ENCODE results near the gene MRGPRD.

The MRGPRD gene

DNA sequence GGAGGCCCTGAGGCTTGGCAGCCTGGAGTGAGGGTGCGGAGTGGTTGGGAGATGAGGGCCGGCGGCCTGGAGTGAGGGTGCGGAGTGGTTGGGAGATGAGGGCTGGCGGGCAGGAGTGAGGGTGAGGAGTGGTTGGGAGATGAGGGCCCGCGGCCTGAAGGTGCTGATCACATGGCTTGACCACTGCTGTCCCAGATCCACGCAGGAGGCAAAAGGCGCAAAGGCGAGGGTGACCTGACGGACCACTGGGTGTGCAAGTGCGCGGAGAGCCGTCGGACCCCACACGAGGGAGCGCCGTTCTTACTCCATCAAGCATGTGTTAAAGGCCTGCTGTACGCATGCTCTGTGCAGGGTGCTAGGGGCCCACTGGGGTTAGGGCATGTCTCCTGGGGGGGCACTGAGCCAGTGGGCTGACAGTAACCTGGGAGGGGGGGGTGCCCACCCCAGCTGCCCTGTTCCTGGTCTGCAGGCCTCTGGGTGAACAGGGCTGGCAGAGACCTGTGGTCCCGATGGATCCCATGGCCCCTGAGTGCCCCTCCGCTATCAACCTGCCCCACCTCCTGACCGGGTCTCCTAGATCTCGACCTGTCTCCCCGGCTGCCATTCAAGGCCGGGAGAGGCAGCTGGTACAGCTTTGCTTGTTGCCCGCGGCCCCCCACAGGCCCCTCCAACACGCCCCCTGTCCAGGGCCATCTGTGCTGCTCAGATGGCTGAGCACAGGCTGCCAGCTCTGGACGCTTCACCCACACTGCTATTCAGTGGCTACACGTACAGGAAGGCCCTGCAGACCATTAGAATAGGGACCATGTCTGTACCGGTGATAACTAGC is 21.1 kb downstream of the MRGPRD start:
- no peak overlapping the region for H3K4me3 ChIP-seq
- H3K9ac ChIP-seq, result no peak overlapping the region
- no peak for TF ChIP-seq Cebpa-rat (IDR thresholded peaks at IDR 0.05)
- no peaks in the 10 kb centered on the region for H3K27me3 ChIP-seq
- no peaks in the 10 kb centered on the region; a peak in 1 of 22 replicates for H4K20me1 ChIP-seq
- no peaks in the 10 kb centered on the region for H3K36me3 ChIP-seq
- H3K4me2 ChIP-seq, result no peak overlapping the region
- peaks cover 3 to 27% (median 18%) of the 10 kb centered on the region in 11 experiments; a peak in 19 of 22 replicates for H3K9me3 ChIP-seq (replicated peaks in 1 of 11)
- H3K27ac ChIP-seq, result no peak overlapping the region
- H3K4me1 ChIP-seq, result peaks cover 8 to 15% (median 10%) of the 10 kb centered on the region in 10 experiments

DNA sequence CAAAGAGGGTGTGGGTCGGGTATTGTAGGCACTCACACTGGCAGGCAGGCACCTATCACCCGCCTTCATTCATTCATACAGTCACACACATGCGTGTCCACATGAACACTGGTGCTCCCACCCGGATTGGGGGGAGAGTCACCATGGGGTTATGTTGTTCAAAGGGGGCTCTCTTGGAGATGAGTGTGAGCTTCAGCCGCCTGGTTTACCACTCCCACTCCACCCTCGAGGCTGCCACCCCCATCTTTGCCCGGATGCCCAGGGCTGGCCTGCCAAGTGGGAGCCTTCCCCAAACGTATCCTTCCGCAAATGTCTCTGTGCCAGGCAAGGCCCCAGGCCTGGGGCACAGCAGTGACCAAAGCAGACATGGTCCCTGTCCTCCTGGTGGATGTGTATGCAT is 22.6 kb downstream of the MRGPRD start:
- H3K4me1 ChIP-seq, result peaks cover 8 to 15% (median 10%) of the 10 kb centered on the region in 10 experiments
- no peak overlapping the region for H3K4me3 ChIP-seq
- no peak overlapping the region for H3K4me2 ChIP-seq
- no peaks in the 10 kb centered on the region for H3K36me3 ChIP-seq
- no peak for TF ChIP-seq Cebpa-rat (IDR thresholded peaks at IDR 0.05)
- no peak overlapping the region for H3K27ac ChIP-seq
- H3K9me3 ChIP-seq (replicated peaks in 1 of 11), result peaks cover 0 to 14% (median 5%) of the 10 kb centered on the region in 11 experiments; a peak in 9 of 22 replicates
- H3K27me3 ChIP-seq, result no peaks in the 10 kb centered on the region
- H4K20me1 ChIP-seq, result no peaks in the 10 kb centered on the region; a peak in 1 of 22 replicates
- no peak overlapping the region for H3K9ac ChIP-seq

DNA sequence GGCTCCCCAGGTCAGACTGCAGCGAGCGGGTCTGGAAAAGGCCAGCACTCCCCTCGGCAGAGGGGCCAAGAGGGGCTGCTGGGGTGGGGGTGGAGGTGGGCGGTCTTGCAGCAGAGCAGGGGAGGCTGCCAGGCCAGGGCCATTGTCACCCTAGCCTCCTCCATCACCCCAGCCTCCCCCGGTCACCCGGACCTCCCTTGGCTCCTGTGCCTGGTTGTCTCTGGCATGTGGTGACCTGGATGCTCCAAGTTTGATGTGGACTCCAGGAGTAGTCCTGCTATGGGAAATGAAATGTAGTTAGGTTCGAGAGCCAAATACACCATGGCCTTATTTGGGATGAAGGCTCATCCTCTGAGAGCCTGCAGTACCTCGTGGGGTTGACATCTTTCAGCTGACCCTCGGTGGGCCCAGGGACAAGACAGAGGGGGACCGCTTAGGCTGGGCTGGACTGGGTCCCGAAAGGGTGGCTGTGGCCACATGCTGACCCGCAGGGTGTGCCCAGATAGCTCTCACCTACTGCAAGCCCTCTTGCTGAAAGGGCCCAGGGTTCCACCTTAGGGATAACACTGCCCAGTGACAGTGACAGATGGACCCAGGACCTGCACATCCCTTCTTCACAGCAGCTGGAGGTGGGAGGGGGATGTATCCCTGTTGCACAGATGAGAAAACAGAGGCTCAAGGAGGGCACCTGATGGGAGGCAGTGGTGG is 24.1 kb downstream of the MRGPRD start:
- no peaks in the 10 kb centered on the region for H3K27me3 ChIP-seq
- no peak for TF ChIP-seq Cebpa-rat (IDR thresholded peaks at IDR 0.05)
- H3K4me3 ChIP-seq, result no peak overlapping the region
- peaks cover 0 to 14% (median 3%) of the 10 kb centered on the region in 11 experiments; a peak in 6 of 22 replicates for H3K9me3 ChIP-seq (replicated peaks in 1 of 11)
- no peaks in the 10 kb centered on the region; a peak in 1 of 22 replicates for H4K20me1 ChIP-seq
- H3K4me1 ChIP-seq, result peaks cover 8 to 11% (median 10%) of the 10 kb centered on the region in 10 experiments
- no peaks in the 10 kb centered on the region for H3K36me3 ChIP-seq
- peak overlapping the region in 1 of 11 experiments; percentile 21; a peak in 1 of 22 replicates for H3K4me2 ChIP-seq
- H3K27ac ChIP-seq, result no peak overlapping the region
- no peak overlapping the region for H3K9ac ChIP-seq

DNA sequence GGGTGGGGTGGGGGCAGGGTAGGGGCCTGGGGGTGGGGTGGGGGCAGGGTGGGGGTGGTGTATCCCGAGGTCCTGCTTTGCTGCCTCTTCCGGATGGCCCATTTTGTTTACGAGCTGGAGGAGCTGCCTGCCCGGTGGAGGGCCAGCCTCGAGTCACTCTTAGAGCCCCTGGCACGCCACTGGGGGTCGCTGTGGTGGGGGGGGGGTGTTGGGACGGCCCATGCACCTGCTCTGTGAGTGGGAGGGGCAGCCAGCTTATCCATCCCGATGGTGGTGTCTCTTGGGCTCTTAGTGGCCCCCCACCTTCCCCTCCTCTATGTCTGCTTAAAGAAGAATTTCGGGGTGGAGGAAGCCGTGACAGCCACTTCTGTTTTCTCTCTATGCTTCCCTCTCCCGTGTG is 24.6 kb downstream of the MRGPRD start:
- no peak for TF ChIP-seq Cebpa-rat (IDR thresholded peaks at IDR 0.05)
- peaks cover 8 to 17% (median 12%) of the 10 kb centered on the region in 10 experiments for H3K4me1 ChIP-seq
- peaks cover 0 to 14% (median 3%) of the 10 kb centered on the region in 11 experiments; a peak in 6 of 22 replicates for H3K9me3 ChIP-seq (replicated peaks in 1 of 11)
- H3K4me2 ChIP-seq, result peak overlapping the region in 1 of 11 experiments; percentile 21; a peak in 1 of 22 replicates
- H3K36me3 ChIP-seq, result no peaks in the 10 kb centered on the region
- H3K27ac ChIP-seq, result no peak overlapping the region
- H4K20me1 ChIP-seq, result no peaks in the 10 kb centered on the region; a peak in 1 of 22 replicates
- no peaks in the 10 kb centered on the region for H3K27me3 ChIP-seq
- H3K4me3 ChIP-seq, result no peak overlapping the region
- no peak overlapping the region for H3K9ac ChIP-seq

DNA sequence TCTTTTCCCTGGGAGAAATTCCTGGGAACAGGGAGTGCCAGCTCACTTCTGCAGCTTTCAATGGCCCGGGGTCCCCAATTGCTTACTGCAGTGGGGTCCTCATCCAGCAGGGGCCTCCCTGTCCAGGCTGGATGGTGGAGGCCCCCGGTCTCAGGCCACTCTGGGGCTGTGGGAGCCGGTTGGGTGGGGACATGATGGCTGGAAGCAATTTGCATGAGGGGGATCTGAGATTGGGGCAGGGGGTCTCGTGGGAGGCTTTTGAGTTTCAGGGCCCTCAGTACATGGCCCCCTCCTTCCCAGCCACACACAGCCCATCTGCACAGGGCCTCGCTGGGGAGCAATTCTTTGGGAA is 25.2 kb downstream of the MRGPRD start:
- Histone ChIP-seq H3K27ac (peak overlapping the region in 1 of 11 experiments; percentile 40; a peak in 2 of 22 replicates), H3K36me3 (no peaks in the 10 kb centered on the region), H3K9me3 (replicated peaks in 1 of 11) (peaks cover 0 to 14% (median 3%) of the 10 kb centered on the region in 11 experiments; a peak in 6 of 22 replicates), H3K27me3 (no peaks in the 10 kb centered on the region), H3K9ac (no peak overlapping the region), H3K4me2 (peak overlapping the region; percentile 21 to 90 (median 66)), H3K4me1 (peaks cover 8 to 19% (median 13%) of the 10 kb centered on the region in 10 experiments), H3K4me3 (0 out of 20 replicates have a peak overlapping the region, but pooled peaks of 1 of the 10 experiments have one; percentile 13), H4K20me1 (no peaks in the 10 kb centered on the region; a peak in 1 of 22 replicates)
- TF ChIP-seq Cebpa-rat (IDR thresholded peaks at IDR 0.05), result no peak

DNA sequence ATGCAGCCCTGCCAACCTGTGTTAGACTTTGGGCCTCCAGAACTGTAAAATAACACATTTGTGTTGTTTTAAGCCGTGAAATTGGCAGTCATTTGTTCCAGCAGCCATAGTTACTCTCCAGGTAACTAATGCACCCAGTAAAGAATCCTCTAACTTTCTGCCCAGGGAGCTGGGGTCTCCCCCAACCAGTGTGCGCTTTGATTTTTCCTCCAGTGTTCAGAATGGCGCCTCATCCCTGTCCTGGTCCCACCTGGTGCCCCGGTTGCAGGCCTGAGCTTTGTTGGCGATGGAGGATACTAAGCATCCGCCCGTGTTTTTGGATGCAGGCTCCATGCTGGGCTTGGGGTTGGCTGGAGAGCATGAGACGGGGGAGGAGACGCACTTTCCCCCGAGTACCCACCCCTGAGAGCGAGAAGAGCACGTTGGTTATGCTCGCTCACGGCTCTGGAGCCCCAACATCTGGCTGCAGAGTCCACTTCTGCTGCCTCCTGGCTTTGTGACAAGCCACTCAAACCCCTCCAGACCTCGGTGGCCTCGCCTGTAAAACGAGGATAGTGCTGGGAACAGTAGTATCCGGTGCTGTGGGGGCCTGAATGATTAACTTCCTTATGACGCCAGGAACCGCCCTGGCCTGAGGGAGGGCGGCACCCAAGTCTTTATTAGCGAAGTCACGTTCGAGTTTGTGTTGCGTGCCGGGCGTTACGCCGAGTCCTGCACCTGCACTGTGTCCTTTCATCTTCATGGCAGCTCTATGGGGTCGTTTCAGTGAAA is 25.8 kb downstream of the MRGPRD start:
- peak overlapping the region in 1 of 11 experiments; percentile 40; a peak in 2 of 22 replicates for H3K27ac ChIP-seq
- H4K20me1 ChIP-seq, result no peaks in the 10 kb centered on the region
- H3K36me3 ChIP-seq, result no peaks in the 10 kb centered on the region
- peaks cover 0 to 14% (median 3%) of the 10 kb centered on the region in 11 experiments; a peak in 6 of 22 replicates for H3K9me3 ChIP-seq (replicated peaks in 1 of 11)
- no peaks in the 10 kb centered on the region for H3K27me3 ChIP-seq
- H3K4me1 ChIP-seq, result peaks cover 8 to 19% (median 13%) of the 10 kb centered on the region in 10 experiments
- peak overlapping the region; percentile 21 to 90 (median 66) for H3K4me2 ChIP-seq
- TF ChIP-seq Cebpa-rat (IDR thresholded peaks at IDR 0.05), result no peak
- no peak overlapping the region for H3K9ac ChIP-seq
- H3K4me3 ChIP-seq, result 0 out of 20 replicates have a peak overlapping the region, but pooled peaks of 1 of the 10 experiments have one; percentile 13

DNA sequence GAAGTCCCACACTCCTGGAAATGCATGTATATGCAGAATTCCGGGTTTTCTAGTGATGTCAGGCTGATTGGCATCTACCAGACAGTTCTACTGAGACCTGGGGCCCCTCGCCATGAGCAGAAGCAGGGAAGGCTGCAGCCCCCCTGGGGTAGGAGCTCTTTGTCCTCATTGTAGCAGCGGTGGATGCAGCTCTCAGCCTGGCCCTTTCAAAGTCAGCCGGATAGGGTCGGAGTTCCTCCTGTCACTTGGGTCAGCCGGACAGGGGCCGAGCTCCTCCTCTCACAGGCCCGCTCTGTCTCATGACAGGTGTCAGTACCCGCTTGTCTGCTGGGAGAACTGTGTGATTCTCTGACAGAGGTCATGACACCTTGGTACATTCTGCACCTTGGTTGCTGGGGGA is 30.0 kb downstream of the MRGPRD start:
- no peaks in the 10 kb centered on the region for H3K27me3 ChIP-seq
- TF ChIP-seq Cebpa-rat (IDR thresholded peaks at IDR 0.05), result no peak
- H3K27ac ChIP-seq, result no peak overlapping the region
- no peak overlapping the region for H3K4me3 ChIP-seq
- H3K4me2 ChIP-seq, result peak overlapping the region in 1 of 11 experiments; percentile 9; a peak in 1 of 22 replicates
- H4K20me1 ChIP-seq, result no peaks in the 10 kb centered on the region
- H3K9ac ChIP-seq, result no peak overlapping the region
- H3K9me3 ChIP-seq (replicated peaks in 1 of 11), result no peaks in the 10 kb centered on the region
- no peaks in the 10 kb centered on the region for H3K36me3 ChIP-seq
- H3K4me1 ChIP-seq, result peaks cover 8 to 25% (median 17%) of the 10 kb centered on the region in 10 experiments

DNA sequence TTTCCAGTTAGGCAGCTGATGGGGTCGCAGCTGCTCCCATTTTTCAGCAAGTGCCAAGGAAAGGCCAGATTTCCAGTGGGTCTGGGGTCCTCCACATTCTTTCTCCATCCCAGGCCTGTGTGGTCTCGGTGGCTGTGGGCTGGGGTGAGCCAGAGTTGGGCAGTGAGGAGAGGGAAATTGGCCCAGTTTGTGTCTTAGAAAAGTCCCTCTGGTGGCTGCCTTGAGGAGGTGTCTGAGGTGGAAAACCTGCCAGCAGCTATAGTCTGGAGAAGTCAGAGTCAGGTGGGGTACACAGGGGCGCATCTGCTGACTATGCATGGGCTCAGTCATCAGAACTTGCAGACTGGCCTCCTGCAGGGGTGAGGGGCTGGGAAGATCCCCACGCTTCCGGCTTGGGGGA is 30.5 kb downstream of the MRGPRD start:
- no peaks in the 10 kb centered on the region for H3K36me3 ChIP-seq
- no peaks in the 10 kb centered on the region for H3K9me3 ChIP-seq (replicated peaks in 1 of 11)
- H3K4me3 ChIP-seq, result no peak overlapping the region
- peaks cover 4 to 21% (median 13%) of the 10 kb centered on the region in 10 experiments for H3K4me1 ChIP-seq
- no peak for TF ChIP-seq Cebpa-rat (IDR thresholded peaks at IDR 0.05)
- H4K20me1 ChIP-seq, result no peaks in the 10 kb centered on the region
- H3K9ac ChIP-seq, result no peak overlapping the region
- no peak overlapping the region for H3K27ac ChIP-seq
- H3K4me2 ChIP-seq, result no peak overlapping the region
- H3K27me3 ChIP-seq, result no peaks in the 10 kb centered on the region
